ENCODE data around the gene FIGNL2.

Gene FIGNL2

DNA sequence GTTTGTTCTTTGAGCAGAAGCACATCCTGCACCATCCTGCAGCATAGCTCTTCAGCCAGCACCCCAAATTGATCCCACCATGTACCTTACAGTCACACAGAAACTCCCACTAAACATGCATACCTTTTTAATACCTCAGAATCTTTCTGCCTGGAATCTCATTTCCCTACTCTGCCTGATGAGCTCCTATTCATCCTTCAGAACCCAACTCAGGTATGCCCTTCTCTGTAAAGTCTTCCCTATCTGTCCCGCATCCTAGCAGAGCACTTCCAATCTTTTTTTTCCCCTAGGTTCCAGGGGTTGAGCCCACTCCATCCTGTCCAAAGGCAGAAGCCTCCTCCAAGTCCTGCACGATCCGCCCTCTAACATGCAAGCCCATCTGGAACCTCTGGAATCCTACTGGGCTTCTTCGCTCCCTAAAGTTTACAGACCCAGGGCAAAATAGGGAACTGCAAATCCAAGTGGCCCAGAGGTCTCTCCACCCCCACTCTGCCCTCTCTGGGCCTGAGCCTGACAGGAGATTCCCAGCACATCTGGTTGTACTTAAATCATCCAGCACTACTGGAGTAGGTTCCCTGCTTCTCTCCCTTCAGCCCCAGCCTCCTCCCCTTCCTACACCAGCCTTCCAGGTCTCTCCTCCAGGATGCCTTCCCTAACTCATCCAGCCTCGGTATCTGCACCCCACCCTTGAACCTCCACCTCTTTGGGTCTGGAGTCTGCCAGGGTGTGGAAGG, 4.1 kb upstream of the FIGNL2 start:
- no peak for DNase-seq

DNA sequence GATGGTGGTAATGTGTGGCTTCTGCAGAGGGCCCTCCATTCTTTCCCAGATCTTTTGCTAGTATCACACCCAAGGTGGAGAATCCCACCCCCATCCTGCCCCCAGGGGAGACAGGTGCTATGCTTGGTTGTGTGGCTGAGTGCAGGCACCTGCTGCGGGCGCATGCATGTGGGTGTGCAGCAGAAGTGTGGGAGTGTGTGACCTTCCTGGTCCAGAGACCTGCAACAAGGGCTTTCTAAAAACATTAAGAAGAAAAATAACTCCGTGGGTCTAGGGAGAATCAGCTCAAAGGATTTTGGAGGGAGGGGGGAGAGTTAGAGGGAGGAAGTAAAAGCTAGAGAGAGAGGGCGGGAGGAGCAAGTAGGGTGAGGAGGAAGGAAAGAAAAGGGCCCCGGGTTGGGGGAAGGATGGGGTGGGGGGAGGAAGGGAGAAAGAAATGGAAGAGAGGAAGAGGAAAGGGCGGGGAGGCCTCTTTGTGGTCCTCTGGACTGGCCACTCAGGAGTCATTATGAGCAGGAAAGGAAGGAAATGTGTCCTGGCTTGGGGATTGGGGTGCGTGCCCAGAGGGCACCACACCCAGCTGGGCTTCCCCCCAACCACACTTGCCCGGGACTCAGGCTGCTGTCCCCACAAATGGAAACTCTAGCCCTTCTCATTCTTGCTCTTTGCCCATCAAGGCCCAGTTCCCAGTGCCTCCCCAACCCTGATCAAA, 3.1 kb upstream of the FIGNL2 start:
- no peak for DNase-seq

DNA sequence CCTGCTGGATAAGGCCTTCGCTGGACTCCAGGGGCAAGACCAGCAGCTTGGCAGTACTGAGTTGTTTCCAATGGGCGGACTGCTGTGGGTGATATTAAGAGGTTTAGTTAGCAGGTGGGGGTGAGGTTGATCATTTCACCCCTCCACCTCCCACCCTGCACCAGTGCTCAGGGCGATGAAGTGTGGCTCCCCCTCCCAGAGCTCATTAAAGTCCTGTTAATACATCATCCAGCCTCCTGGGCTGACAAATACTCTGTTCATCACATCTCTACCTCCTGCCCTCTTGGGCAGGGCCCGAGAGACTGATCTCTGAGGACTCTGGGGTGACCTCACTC, 2.4 kb upstream of the FIGNL2 start:
- no peak for DNase-seq

DNA sequence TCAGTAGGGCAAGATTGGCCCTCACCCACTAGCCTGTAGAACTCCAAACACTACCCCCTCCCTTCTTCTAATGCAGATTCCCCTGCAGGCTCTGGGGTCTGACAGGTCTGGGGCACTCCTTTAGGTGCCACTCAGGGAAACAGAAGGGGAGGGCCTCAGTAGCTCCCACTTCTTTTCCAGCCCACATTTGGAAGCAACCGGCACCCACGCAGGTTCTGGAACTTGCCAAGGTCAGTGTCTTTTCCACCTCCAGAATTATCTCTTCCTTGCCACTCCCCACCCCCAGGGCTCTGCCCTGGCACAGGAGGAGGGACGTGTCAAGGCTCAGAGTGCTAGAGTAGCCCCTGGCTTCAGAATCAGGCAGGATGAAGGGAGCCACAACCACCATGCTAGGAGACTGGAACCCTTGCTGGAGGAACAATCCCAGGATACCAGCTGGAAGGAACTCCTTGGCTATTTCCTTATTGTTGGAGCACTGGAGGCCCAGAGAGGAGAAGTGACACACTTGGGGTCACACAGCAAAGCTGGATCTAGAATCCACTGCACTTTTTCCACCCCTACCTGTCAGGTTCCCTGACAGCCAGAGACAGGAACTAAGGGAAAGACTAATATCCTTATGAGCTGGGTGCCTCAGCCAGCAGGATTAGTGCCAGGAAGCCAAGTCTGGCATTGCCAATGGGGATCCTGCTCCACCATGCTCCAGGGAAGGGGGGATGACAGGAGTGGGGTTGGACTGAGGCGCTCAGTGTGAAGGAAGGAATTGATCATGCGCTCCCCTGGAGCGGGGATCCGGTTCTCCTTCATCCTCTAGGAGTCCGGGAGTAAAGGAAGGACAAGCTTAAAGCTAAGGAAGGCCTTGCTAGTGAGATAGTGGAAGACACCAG, 1.8 kb upstream of the FIGNL2 start:
- no peak for DNase-seq

DNA sequence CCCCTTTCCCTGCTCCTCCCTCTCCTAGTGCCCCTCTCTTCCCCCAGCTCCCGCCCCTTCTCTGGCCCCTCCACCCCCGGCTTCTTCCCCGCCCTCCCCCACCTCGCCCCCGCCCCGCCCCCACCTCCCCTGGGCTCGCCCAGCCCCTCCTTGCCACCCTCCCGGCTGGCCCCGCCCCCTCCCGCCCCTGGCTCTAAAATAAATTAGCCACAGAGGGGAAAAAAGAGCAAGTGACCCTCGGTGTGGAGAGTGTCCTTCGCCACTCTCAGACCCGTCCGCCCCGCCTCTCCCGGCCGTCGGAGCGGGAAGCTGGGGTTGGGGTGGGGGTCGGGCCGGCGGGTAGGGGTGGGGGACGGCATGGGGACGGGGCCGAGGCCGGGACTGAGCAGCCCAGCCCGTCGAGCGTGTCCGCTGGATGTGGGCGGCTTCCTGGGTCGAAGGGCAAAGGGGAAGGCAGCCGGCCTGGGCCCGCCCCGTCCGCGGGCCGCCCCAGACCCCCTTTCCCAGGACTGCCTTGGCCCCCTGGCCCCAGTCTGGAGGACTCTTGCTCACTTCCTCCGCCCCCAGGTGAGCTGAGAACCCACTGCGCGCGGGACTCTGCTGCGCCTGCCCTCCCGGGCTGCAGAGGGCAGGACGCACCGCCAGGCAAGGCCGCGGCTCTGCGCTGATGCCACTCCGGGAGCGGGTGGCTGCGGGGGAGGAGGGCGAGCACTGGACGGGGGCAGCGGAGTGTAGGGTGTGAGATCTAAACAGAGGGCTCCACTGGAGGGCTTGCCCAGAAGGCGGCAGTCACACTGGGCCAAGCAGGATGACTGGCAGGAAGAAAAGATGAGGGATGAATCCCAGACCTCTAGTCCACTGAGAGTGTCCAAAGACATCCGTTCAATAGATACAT, 570 bp upstream of the FIGNL2 start:
- no peak for DNase-seq

DNA sequence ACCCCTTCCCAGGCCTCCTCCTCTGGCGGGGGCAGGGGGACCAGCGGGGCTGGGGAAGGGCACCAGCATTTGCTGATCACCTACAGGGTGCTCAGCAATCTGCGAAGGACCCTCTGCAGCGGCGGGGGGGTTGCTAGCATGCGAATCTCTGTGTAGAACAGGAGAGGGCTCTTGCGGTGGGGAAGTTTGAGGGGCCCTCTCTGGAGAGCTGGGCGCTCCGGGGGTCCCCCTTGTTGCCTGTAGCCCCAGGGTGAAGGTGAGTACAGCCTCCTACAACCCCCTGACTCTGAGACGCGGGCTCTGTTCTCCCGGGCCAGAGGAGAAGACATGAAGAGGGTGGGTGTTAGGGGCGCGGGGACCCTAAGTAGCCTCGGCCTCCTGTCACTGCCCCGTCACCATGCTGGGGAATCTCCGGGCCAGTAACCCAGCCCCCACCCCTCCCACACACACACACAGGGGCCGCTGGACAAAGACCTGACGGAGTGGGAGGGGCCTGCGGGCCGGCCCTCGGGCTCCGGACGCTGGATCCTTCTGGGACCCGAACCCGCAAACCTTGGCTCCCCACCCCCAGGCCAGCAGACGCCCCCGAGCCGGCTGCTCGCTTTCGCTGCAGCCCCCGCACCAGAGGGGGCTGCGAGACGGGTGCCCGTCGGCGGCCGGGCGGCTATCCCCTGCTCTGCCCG, 734 bp downstream of the FIGNL2 start:
- no peak for DNase-seq

DNA sequence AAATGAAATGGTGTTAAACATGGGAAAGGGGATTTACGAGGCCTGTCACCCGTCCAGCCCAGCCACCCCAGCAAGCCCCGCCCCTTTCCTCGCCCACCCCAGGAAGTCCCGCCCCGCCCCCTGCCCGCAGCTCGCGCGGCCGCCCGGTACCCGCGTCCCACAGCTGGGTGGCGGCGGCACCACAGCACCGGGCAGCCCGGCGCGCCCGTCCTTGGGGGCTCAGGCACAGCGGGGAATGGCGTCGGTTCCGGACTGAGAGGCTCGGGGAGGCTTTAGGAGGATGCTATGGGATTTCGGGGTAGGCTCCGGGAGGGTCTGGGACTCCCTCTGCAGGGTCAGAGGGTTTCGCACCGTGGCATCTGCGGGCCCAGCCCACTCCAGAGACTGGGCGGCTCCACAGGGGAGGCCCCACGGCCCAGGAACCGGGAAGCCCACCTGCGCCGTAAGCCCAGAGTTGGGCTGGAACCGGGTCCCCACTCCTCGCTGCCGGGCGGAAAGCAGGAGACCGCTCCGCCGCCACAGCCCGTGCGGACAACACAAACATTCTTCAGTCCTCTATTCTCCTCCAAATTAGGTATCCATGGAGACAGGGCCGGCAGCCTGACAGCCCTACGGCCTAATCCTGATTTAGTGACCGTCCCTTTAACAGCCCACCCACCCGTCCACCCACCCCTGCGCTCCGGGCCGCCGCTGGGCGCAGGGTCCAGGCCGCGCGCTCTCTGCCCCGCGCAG, 1.4 kb downstream of the FIGNL2 start:
- DNase-seq, result no peak

DNA sequence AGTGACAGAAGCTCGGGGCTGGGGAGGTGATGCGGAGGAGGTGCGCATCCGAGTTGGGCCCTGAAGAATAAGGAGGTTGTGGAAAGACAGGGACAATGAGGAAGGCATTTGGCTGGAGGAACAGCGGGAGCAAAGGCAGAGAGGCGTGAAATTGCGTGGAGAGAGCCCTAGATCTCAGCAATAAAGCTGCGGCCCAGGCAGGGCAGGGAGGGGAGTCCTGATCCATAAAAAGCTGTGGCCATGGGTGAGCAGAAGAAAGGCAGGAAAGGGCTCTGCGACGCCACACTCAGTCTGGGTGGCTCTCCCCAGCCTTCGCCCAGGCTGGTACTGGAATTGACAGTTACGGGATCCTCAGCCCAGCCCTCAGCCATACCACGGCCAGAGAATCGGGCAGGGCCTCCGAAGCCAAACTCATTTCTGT, 2.2 kb downstream of the FIGNL2 start:
- no peak for DNase-seq

DNA sequence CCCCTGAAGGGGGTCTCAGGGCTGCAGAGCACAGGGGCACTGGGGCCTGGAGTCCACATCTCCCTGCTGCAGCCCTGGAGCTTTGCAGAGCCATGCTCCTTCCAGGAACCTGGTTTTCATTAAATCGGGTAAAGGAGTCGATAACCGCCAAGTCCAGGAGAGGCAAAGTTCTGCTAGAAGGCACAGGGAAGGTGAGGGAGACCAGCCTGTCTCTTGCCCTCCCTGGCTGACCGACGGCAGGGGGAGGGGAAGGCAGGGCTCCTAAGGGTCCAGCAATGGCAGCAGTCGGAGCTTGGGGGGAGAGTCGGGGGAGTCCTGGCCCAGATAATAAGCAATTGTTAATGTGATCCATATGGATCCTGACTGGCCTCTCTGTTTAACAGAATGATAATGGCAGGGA, 3.0 kb downstream of the FIGNL2 start:
- DNase-seq, result no peak

DNA sequence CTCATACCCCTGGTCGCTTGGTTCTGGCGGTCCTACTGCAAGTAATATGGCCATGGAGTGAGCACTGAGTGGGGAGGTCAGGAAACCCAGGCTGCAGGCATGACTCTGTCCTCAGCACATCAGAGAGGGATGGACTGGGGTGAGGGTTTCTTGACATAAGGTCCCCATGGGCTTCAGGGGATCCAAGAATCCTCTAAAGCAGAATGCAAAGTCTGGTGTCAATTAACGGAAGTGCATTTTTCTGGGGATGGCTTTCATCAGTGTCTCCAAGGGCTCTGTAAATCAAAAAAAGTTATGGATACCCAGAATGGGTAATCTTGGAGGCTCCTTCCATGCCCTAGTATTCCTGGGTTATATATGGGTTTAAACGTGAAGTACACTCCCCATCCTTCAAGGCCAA, 3.7 kb downstream of the FIGNL2 start:
- no peak for DNase-seq

DNA sequence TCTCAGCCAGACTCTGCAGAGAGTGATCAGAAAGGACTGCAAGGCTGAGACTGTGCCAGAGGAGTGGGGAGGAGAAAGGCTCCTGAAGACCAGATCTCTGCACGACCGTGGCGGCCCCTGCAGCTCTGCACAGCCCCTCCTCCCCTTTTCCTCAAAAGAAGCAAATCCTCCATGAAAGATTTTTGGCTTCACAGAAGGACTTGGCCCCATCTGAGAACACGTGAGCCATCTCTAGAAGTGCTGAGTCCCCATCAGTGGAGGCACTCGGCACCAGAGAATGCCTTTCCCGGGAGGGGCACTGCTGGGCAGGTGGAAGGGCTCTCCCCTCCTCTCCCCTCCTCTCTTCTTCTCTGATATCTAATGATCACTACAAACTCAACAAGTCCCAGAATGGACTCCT, 6.8 kb downstream of the FIGNL2 start:
- DNase-seq, result no peak

DNA sequence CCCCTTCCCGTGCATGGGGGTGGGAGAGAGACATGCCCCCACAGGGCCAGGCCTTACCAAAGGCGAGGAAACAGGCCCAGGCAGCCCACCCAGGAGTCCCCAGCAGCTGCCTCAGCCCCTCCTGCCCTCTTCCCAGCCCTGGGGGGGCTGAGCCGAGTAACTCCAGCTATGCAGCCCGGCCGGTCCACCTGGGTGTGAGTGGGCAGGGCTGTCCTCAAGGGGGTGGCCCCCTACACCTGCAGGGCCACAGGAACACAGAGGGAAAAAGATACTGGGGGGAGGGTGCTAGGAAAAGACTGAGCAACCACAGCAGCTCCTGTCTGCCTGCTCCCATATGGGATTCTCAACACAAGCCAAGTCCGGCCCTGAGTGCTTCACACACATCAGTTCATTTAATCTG, 7.6 kb downstream of the FIGNL2 start:
- no peak for DNase-seq

DNA sequence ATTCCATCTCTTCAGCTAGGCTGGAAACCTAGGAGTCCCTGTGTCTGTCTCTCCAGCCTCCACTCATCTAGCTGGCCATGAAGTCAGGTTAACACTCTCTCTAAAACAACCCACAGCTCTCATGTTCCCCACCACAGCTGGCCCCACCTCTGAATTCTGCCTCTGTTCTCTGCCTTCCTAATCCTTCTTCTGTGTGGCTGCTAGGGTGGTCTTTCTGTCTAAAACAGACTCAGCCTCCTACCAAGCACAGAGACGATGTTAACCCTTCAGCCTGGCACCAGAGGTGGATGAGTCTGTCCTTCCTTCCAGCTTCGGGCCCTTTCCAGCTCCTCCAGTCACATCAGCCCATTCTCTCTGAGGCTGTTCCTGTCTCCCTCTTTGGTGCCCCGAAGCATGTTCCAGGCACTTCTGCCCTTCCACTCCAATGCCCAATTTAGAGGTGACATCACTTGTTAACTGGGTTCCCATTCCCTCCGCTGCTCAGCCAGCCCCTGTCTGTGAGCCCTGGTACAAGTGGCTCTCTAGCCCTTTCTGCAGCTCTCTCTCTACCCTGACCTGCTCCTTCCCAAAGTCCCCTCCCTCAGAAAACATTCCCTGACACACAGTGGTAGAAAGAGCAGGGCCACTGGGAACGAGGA, 9.1 kb downstream of the FIGNL2 start:
- DNase-seq, result no peak

DNA sequence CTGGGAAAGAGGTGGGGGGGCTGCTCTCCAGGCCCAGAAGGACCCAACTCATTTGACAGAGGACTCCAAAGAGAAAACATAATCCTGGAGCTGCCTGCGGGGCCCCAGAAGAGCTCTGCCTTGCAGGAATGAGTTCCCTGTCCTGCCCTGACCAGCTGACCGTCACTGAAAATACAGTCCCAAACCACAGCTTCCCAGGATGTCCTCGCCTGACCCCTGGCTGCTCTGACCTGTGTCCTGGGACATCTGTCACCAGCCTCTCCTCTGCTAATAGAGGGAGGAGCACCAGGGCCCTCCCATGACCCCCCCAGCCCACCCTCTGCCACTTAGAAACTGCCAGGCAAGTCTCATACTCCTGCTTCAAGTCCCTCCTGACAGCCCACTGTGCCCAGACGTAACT, 9.8 kb downstream of the FIGNL2 start:
- no peak for DNase-seq

DNA sequence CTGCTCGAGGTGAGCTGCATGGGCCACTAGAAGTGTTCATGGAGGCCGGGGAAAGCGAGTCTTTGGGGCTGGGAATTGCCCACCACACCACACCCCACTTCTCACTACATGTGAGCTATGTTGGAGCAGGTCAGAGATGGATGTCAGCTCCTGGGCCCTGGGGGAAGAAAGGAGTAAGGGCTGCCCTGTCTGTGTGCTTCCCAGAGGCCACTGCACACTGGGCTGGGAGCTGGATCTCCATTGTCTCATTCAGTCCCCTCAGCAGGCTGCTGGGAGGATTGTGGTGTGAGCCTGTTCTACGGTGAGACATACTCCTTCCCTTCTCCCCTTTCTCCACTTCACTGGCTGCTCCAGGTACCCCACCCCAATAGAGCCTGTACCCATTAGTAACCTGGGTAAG, 10.5 kb downstream of the FIGNL2 start:
- no peak for DNase-seq

DNA sequence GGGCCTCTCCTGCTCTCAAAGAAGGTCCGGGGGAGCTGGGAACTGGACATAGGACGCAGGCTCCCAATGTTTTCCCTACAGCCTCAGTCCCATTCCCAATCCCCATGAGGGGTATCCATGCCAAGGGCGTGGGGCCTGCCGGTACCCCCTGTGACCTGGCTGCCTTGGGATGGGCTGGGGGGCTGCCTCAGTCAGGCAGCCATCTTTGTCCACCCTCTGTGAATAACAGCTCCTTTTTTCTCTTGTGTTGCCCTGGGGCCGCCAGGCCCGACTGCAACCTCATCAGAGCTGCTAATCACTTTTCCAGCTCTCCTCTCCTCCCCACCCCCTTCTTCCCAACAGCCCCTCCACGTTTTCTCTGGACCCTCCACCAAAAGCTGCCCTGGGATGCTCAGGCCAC, 11.2 kb downstream of the FIGNL2 start:
- no peak for DNase-seq

DNA sequence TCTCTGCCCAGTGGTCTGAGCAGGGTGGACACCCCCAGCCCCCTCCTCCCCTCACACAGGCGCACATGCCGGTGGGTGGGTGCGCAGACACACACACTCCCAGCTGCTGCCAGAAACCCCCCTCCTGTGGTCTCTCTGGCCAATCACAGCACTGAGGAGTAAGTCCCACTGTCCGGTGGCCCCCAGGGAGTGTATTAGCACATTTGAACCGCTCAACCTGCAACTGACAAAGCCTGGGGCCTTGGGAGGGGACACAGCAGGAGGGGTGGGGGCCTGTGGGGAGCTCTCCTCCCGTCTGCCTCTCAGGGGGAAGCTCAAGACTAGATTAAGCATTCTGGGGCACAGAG, 11.7 kb downstream of the FIGNL2 start:
- no peak for DNase-seq

DNA sequence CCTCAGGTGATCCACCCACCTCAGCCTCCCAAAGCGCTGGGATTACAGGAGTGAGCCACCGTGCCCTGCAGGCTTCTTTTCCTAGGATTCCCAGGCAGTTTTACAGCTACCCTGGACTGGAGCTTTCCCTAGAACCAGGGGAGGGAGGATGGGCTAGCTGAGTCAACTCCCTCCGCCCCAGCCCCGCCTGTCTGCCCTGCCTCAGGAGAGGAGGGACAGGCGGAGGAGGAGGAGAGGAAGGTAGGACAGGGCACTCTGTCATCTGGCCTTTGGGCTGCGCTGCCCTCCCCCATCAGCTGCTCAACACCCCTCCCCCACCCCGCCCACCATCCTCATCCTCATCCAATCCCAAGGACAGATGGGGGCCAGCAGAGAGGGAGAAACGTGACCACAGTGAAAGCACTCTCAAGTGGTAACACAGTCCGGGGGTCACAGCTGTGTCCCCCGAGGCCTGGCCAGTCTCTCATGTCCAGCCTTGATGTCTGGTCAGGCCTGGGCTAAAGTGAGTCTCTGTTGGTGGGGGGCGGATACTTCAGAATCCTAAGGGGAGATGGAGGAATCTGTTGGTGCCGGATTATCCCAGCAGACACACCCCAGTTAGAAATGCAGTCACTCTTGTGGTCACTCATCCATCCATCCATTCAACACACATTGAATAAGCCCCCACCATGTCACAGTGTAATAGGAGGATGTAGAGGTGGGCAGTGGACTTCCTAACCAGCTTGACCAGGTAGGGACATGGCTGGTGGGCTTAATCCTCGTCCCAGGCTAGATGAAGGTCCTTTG, 12.3 kb downstream of the FIGNL2 start:
- DNase-seq, result no peak

DNA sequence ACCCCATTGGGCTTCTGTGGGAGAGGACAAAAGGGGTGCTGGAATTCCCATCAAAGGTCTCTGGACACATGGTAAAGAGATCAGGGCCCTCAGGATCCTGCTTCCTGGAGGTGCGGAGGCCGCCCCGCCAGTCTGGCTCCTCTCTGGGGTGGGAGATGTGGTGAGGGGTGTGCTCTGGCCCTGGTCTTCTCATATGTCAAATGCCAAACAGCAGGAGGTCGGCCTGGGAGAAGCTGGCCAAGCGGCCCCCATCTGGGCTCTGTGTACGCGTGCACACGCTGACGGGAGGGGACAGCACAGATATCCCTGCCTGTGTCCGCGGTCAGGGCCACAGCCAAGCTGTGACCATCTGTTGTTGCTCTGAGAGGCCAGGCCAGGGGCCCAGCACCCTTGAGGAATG, 14.1 kb downstream of the FIGNL2 start:
- DNase-seq, result no peak

Data from NCI-H524 treated with DMSO at 0.1 percent for 48 hours (cell line).